Tibial nerve (tissue), 3 donors: ENCODE measurements around the gene GLYR1.

Experiments
- CTCF ChIP-seq, 5 experiments: fragments of 200-600 bp in 3 of 5; fragments of 450-650 bp in 2 of 5; sonication (generic) in 3 of 5; IDR thresholded peaks; one replicate each; pipeline ENCODE4 v1.5.1; 2016 to 2019; ENCODE audit warnings: antibody characterized with exemption in 5 of 5, mild to moderate bottlenecking in 3 of 5, moderate library complexity in 2 of 5
- POLR2A ChIP-seq, 2 donors: fragments of 450-650 bp; IDR thresholded peaks; one replicate each; pipeline ENCODE4 v1.6.1; 2017; ENCODE audit warnings: antibody characterized with exemption in 2 of 2, mild to moderate bottlenecking in 2 of 2, moderate library complexity in 2 of 2

DNA sequence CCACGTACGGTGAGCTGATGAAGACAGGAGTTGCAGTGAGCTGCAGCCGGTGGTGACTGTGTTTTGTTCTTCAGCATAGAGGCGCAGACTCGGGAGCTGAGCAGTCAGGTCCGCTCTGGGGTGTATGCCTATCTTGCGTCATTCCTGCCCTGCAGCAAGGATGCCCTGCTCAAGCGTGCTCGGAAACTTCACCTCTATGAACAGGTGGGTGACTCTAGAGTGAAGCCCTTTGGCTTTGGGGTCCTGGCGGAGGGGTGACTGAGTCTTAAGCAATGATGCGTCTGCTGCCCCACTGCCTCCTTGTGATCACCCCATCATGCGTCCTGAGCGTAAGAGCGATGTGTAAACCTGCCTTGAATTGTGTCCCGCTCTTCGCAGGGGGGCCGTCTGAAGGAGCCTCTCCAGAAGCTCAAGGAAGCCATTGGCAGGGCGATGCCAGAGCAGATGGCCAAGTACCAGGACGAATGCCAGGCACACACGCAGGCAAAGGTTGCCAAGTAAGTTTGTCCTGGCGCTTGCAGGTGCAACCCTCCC, 23.1 kb upstream of the GLYR1 start:
- no peak for TF ChIP-seq POLR2A (IDR thresholded peaks at IDR 0.05)
- no peak for TF ChIP-seq CTCF (IDR thresholded peaks at IDR 0.05)
